ENCODE measurements around the gene SIAH3.

Gene SIAH3

GRCh38 chr13:45838171-45838745 lies 13.3 kb downstream of the SIAH3 start:
- no peak overlapping the region for H2AFZ ChIP-seq (ENCODE audit: low read length, unreplicated experiment)

GRCh38 chr13:45837111-45837510 lies 14.4 kb downstream of the SIAH3 start:
- Histone ChIP-seq H3K4me1 (ENCODE audit: control insufficient read depth, insufficient read depth, low read length, unreplicated experiment) (peaks cover 10% of the 10 kb centered on the region), H3K4me3 (ENCODE audit: low read depth, low read length) (no peak overlapping the region), H3K36me3 (ENCODE audit: insufficient read depth, low read length) (no peaks in the 10 kb centered on the region), H3K27ac (ENCODE audit: low read depth, low read length) (no peak overlapping the region), H3K79me2 (ENCODE audit: control insufficient read depth, insufficient read depth, low read length, unreplicated experiment) (no peaks in the 10 kb centered on the region), H3K27me3 (ENCODE audit: insufficient read depth, low read length) (peaks cover 43% of the 10 kb centered on the region), H2AFZ (ENCODE audit: low read length, unreplicated experiment) (no peak overlapping the region)

More at GRCh38 chr13:45838171-45838745, 13.3 kb downstream of the SIAH3 start:
- H3K4me1 ChIP-seq (ENCODE audit: control insufficient read depth, insufficient read depth, low read length, unreplicated experiment): peaks cover 10% of the 10 kb centered on the region
- H3K36me3 ChIP-seq (ENCODE audit: insufficient read depth, low read length): no peaks in the 10 kb centered on the region
- H3K27ac ChIP-seq (ENCODE audit: low read depth, low read length): no peak overlapping the region
- H3K4me3 ChIP-seq (ENCODE audit: low read depth, low read length): no peak overlapping the region
- peaks cover 50% of the 10 kb centered on the region for H3K27me3 ChIP-seq (ENCODE audit: insufficient read depth, low read length)
- no peaks in the 10 kb centered on the region for H3K79me2 ChIP-seq (ENCODE audit: control insufficient read depth, insufficient read depth, low read length, unreplicated experiment)

GRCh38 chr13:45834411-45834994 lies 17.1 kb downstream of the SIAH3 start:
- Histone ChIP-seq H3K27me3 (ENCODE audit: insufficient read depth, low read length) (peaks cover 43% of the 10 kb centered on the region), H3K79me2 (ENCODE audit: control insufficient read depth, insufficient read depth, low read length, unreplicated experiment) (no peaks in the 10 kb centered on the region), H3K27ac (ENCODE audit: low read depth, low read length) (no peak overlapping the region), H3K4me3 (ENCODE audit: low read depth, low read length) (no peak overlapping the region), H3K4me1 (ENCODE audit: control insufficient read depth, insufficient read depth, low read length, unreplicated experiment) (peaks cover 10% of the 10 kb centered on the region), H2AFZ (ENCODE audit: low read length, unreplicated experiment) (no peak overlapping the region), H3K36me3 (ENCODE audit: insufficient read depth, low read length) (no peaks in the 10 kb centered on the region)

GRCh38 chr13:45833663-45834375 lies 17.7 kb downstream of the SIAH3 start:
- Histone ChIP-seq H3K79me2 (ENCODE audit: control insufficient read depth, insufficient read depth, low read length, unreplicated experiment) (no peaks in the 10 kb centered on the region), H3K36me3 (ENCODE audit: insufficient read depth, low read length) (no peaks in the 10 kb centered on the region), H2AFZ (ENCODE audit: low read length, unreplicated experiment) (no peak overlapping the region), H3K4me3 (ENCODE audit: low read depth, low read length) (no peak overlapping the region), H3K27me3 (ENCODE audit: insufficient read depth, low read length) (peaks cover 42% of the 10 kb centered on the region), H3K4me1 (ENCODE audit: control insufficient read depth, insufficient read depth, low read length, unreplicated experiment) (peaks cover 10% of the 10 kb centered on the region), H3K27ac (ENCODE audit: low read depth, low read length) (no peak overlapping the region)

- Histone ChIP-seq H3K27ac (ENCODE audit: low read depth, low read length) (no peak overlapping the region), H3K4me1 (ENCODE audit: control insufficient read depth, insufficient read depth, low read length, unreplicated experiment) (peaks cover 10% of the 10 kb centered on the region), H3K36me3 (ENCODE audit: insufficient read depth, low read length) (no peaks in the 10 kb centered on the region), H3K4me3 (ENCODE audit: low read depth, low read length) (no peak overlapping the region), H3K27me3 (ENCODE audit: insufficient read depth, low read length) (peaks cover 42% of the 10 kb centered on the region), H3K79me2 (ENCODE audit: control insufficient read depth, insufficient read depth, low read length, unreplicated experiment) (no peaks in the 10 kb centered on the region), H2AFZ (ENCODE audit: low read length, unreplicated experiment) (no peak overlapping the region)
Measured at GRCh38 chr13:45833242-45833641, 18.3 kb downstream of the SIAH3 start.

GRCh38 chr13:45831851-45832250 lies 19.7 kb downstream of the SIAH3 start:
- Histone ChIP-seq H3K27ac (ENCODE audit: low read depth, low read length) (no peak overlapping the region), H3K4me1 (ENCODE audit: control insufficient read depth, insufficient read depth, low read length, unreplicated experiment) (peaks cover 10% of the 10 kb centered on the region), H3K36me3 (ENCODE audit: insufficient read depth, low read length) (no peaks in the 10 kb centered on the region), H3K4me3 (ENCODE audit: low read depth, low read length) (no peak overlapping the region), H2AFZ (ENCODE audit: low read length, unreplicated experiment) (no peak overlapping the region), H3K79me2 (ENCODE audit: control insufficient read depth, insufficient read depth, low read length, unreplicated experiment) (no peaks in the 10 kb centered on the region), H3K27me3 (ENCODE audit: insufficient read depth, low read length) (peaks cover 35% of the 10 kb centered on the region)

- H3K79me2 ChIP-seq (ENCODE audit: control insufficient read depth, insufficient read depth, low read length, unreplicated experiment): no peaks in the 10 kb centered on the region
- peaks cover 25% of the 10 kb centered on the region; the same call in 1 of the 2 replicates for H3K27me3 ChIP-seq (ENCODE audit: insufficient read depth, low read length)
- H3K27ac ChIP-seq (ENCODE audit: low read depth, low read length): no peak overlapping the region
- no peak overlapping the region for H3K4me3 ChIP-seq (ENCODE audit: low read depth, low read length)
- H3K4me1 ChIP-seq (ENCODE audit: control insufficient read depth, insufficient read depth, low read length, unreplicated experiment): peaks cover 10% of the 10 kb centered on the region
- H2AFZ ChIP-seq (ENCODE audit: low read length, unreplicated experiment): no peak overlapping the region
- H3K36me3 ChIP-seq (ENCODE audit: insufficient read depth, low read length): no peaks in the 10 kb centered on the region
Measured at GRCh38 chr13:45830121-45830520, 21.4 kb downstream of the SIAH3 start.

GRCh38 chr13:45828256-45828968 lies 23.1 kb downstream of the SIAH3 start:
- Histone ChIP-seq H3K4me3 (ENCODE audit: low read depth, low read length) (no peak overlapping the region), H3K27ac (ENCODE audit: low read depth, low read length) (no peak overlapping the region), H3K36me3 (ENCODE audit: insufficient read depth, low read length) (no peaks in the 10 kb centered on the region), H3K27me3 (ENCODE audit: insufficient read depth, low read length) (peaks cover 25% of the 10 kb centered on the region; the same call in 1 of the 2 replicates), H3K79me2 (ENCODE audit: control insufficient read depth, insufficient read depth, low read length, unreplicated experiment) (no peaks in the 10 kb centered on the region), H3K4me1 (ENCODE audit: control insufficient read depth, insufficient read depth, low read length, unreplicated experiment) (peaks cover 1% of the 10 kb centered on the region), H2AFZ (ENCODE audit: low read length, unreplicated experiment) (no peak overlapping the region)

GRCh38 chr13:45827318-45827717 lies 24.2 kb downstream of the SIAH3 start:
- Histone ChIP-seq H2AFZ (ENCODE audit: low read length, unreplicated experiment) (no peak overlapping the region), H3K27ac (ENCODE audit: low read depth, low read length) (no peak overlapping the region), H3K4me3 (ENCODE audit: low read depth, low read length) (no peak overlapping the region), H3K4me1 (ENCODE audit: control insufficient read depth, insufficient read depth, low read length, unreplicated experiment) (no peaks in the 10 kb centered on the region), H3K27me3 (ENCODE audit: insufficient read depth, low read length) (peaks cover 25% of the 10 kb centered on the region; the same call in 1 of the 2 replicates), H3K79me2 (ENCODE audit: control insufficient read depth, insufficient read depth, low read length, unreplicated experiment) (no peaks in the 10 kb centered on the region), H3K36me3 (ENCODE audit: insufficient read depth, low read length) (no peaks in the 10 kb centered on the region)

- Histone ChIP-seq H3K4me1 (ENCODE audit: control insufficient read depth, insufficient read depth, low read length, unreplicated experiment) (no peaks in the 10 kb centered on the region), H3K4me3 (ENCODE audit: low read depth, low read length) (no peak overlapping the region)
Measured at GRCh38 chr13:45826731-45827130, 24.8 kb downstream of the SIAH3 start.

More at GRCh38 chr13:45826731-45827130, 24.8 kb downstream of the SIAH3 start:
- Histone ChIP-seq H2AFZ (ENCODE audit: low read length, unreplicated experiment) (no peak overlapping the region), H3K36me3 (ENCODE audit: insufficient read depth, low read length) (no peaks in the 10 kb centered on the region), H3K27ac (ENCODE audit: low read depth, low read length) (no peak overlapping the region), H3K27me3 (ENCODE audit: insufficient read depth, low read length) (peaks cover 25% of the 10 kb centered on the region; the same call in 1 of the 2 replicates), H3K79me2 (ENCODE audit: control insufficient read depth, insufficient read depth, low read length, unreplicated experiment) (no peaks in the 10 kb centered on the region)

All from ACC112 (cell line).